KMS-11 (cell line): ENCODE measurements around the gene PTPMT1.
A peak's percentile ranks its signal among the peaks of the same experiment; 100 is the strongest.

Source experiments
- H2AFZ ChIP-seq: fragments of 200-600 bp; sonication (generic); 2 replicates; pipeline ENCODE4 v1.6.1; 2016; ENCODE audit warnings: antibody characterized with exemption, mixed run types, low read depth
- H3K27ac ChIP-seq: fragments of 200-600 bp; sonication (generic); 2 replicates; pipeline ENCODE4 v1.6.1; 2016; ENCODE audit warnings: mild to moderate bottlenecking, mixed run types
- H3K27me3 ChIP-seq: fragments of 200-600 bp; sonication (generic); 2 replicates; pipeline ENCODE4 v1.6.1; 2017; ENCODE audit warnings: mild to moderate bottlenecking, low read depth, mixed run types, moderate library complexity; ENCODE audit not compliant: insufficient read depth
- H3K36me3 ChIP-seq: fragments of 200-600 bp; sonication (generic); 2 replicates; pipeline ENCODE4 v1.6.1; 2017; ENCODE audit warnings: mild to moderate bottlenecking, mixed run types; ENCODE audit not compliant: insufficient read depth
- H3K4me1 ChIP-seq: fragments of 200-600 bp; sonication (generic); 2 replicates; pipeline ENCODE4 v1.6.1; 2016; ENCODE audit warnings: mild to moderate bottlenecking, low read depth, mixed run types; ENCODE audit not compliant: poor library complexity, severe bottlenecking
- H3K4me2 ChIP-seq: fragments of 200-600 bp; sonication (generic); 2 replicates; pipeline ENCODE4 v1.7.0; 2016; ENCODE audit warnings: mild to moderate bottlenecking, mixed run types
- H3K4me3 ChIP-seq: fragments of 200-600 bp; sonication (generic); IDR thresholded peaks from 2 replicates; pipeline ENCODE4 v1.6.1; 2017; ENCODE audit warnings: low read depth, low read length, mixed read lengths; ENCODE audit not compliant: insufficient read depth
- H3K79me2 ChIP-seq: fragments of 200-600 bp; sonication (generic); 2 replicates; pipeline ENCODE4 v1.6.1; 2016; ENCODE audit warnings: low read depth, mixed run types; ENCODE audit not compliant: insufficient read depth
- H3K9ac ChIP-seq: fragments of 200-600 bp; sonication (generic); 2 replicates; pipeline ENCODE4 v1.6.1; 2016; ENCODE audit warnings: mild to moderate bottlenecking, mixed run types
- H4K20me1 ChIP-seq: fragments of 200-600 bp; sonication (generic); 2 replicates; pipeline ENCODE4 v1.6.1; 2016; ENCODE audit warnings: mild to moderate bottlenecking, mixed run types; ENCODE audit not compliant: insufficient read depth
- TF ChIP-seq, protein P1 (sequence below): fragments of 200-600 bp; sonication (generic); conservative IDR thresholded peaks from 2 replicates; pipeline ENCODE4 v1.6.1; 2017; ENCODE audit warnings: low read depth, mild to moderate bottlenecking, antibody characterized with exemption, low read length, moderate library complexity, mixed read lengths

The PTPMT1 gene

GRCh38 chr11:47565340-47566148 lies at the start of gene PTPMT1:
TSS of gene PTPMT1 (plus strand) at chr11:47565599. CDS start at chr11:47565623, 24 bp downstream.
- Histone ChIP-seq H3K36me3 (no peaks in the 10 kb centered on the region), H3K27ac (peak within 1 kb of the TSS; percentile 54), H3K4me2 (peak within 1 kb of the TSS; percentile 78), H3K4me3 (peak within 1 kb of the TSS; percentile 61), H3K4me1 (peaks cover 16% of the 10 kb centered on the region), H2AFZ (peak within 1 kb of the TSS; percentile 97), H4K20me1 (no peaks in the 10 kb centered on the region), H3K27me3 (no peaks in the 10 kb centered on the region), H3K79me2 (peaks cover 31% of the 10 kb centered on the region; the same call in 1 of the 2 replicates), H3K9ac (peak within 1 kb of the TSS; percentile 93)
- TF ChIP-seq, protein P1, sequence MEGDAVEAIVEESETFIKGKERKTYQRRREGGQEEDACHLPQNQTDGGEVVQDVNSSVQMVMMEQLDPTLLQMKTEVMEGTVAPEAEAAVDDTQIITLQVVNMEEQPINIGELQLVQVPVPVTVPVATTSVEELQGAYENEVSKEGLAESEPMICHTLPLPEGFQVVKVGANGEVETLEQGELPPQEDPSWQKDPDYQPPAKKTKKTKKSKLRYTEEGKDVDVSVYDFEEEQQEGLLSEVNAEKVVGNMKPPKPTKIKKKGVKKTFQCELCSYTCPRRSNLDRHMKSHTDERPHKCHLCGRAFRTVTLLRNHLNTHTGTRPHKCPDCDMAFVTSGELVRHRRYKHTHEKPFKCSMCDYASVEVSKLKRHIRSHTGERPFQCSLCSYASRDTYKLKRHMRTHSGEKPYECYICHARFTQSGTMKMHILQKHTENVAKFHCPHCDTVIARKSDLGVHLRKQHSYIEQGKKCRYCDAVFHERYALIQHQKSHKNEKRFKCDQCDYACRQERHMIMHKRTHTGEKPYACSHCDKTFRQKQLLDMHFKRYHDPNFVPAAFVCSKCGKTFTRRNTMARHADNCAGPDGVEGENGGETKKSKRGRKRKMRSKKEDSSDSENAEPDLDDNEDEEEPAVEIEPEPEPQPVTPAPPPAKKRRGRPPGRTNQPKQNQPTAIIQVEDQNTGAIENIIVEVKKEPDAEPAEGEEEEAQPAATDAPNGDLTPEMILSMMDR = no peak

- Histone ChIP-seq H3K27ac (peak overlapping the region; percentile 11; the same call in 1 of the 2 replicates), H3K79me2 (peaks cover 94% of the 10 kb centered on the region), H3K9ac (no peak overlapping the region), H2AFZ (no peak overlapping the region), H4K20me1 (peaks cover 57% of the 10 kb centered on the region), H3K36me3 (no peaks in the 10 kb centered on the region), H3K4me2 (peak overlapping the region; percentile 29; the same call in 1 of the 2 replicates), H3K4me1 (peaks cover 71% of the 10 kb centered on the region), H3K4me3 (no peak overlapping the region), H3K27me3 (no peaks in the 10 kb centered on the region)
- TF ChIP-seq, protein P1 = no peak
Measured at GRCh38 chr11:47516155-47516554, 49.2 kb upstream of the PTPMT1 start.

DNA sequence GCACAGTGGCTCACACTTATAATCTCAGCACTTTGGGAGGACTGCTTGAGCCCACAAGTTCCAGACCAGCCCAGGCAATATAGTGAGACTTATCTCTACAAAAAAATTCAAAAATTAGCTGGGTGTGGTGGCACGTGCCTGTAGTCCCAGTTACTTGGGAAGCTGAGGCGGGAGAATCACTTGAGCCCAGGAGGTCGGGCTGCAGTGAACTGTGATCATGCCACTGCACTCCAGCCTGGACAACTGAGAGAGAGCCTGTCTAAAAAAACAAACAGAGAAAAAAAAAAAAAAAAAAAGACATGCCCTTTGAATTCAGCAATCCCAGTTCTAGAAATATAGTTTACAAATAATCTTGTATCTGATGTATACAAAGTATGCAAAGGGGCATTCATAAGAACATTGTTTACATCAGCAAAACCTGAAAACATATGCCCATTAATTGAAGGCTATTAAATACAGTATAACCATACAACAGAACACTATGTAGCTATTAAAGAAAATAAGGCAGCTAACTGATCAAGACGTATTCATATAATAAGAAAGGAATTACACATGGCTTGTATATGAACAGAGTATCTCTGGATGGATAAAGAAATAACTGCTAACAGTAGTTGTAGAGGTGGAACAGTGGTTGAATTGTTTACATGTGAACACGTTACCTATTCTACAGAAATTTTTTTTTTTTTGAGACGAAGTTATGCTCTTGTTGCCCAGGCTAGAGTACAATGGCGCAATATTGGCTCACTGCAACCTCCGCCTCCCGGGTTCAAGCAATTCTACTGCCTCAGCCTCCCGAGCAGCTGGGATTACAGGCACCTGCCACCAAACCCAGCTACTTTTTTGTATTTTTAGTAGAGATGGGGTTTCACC lies 48.2 kb upstream of the PTPMT1 start:
- Histone ChIP-seq H4K20me1 (peaks cover 57% of the 10 kb centered on the region), H3K79me2 (peaks cover 96% of the 10 kb centered on the region), H3K4me1 (peaks cover 82% of the 10 kb centered on the region), H3K4me2 (peak overlapping the region; percentile 29), H3K27me3 (no peaks in the 10 kb centered on the region), H2AFZ (no peak overlapping the region), H3K9ac (no peak overlapping the region), H3K27ac (no peak overlapping the region), H3K36me3 (no peaks in the 10 kb centered on the region), H3K4me3 (no peak overlapping the region)
- TF ChIP-seq, protein P1 = no peak

DNA sequence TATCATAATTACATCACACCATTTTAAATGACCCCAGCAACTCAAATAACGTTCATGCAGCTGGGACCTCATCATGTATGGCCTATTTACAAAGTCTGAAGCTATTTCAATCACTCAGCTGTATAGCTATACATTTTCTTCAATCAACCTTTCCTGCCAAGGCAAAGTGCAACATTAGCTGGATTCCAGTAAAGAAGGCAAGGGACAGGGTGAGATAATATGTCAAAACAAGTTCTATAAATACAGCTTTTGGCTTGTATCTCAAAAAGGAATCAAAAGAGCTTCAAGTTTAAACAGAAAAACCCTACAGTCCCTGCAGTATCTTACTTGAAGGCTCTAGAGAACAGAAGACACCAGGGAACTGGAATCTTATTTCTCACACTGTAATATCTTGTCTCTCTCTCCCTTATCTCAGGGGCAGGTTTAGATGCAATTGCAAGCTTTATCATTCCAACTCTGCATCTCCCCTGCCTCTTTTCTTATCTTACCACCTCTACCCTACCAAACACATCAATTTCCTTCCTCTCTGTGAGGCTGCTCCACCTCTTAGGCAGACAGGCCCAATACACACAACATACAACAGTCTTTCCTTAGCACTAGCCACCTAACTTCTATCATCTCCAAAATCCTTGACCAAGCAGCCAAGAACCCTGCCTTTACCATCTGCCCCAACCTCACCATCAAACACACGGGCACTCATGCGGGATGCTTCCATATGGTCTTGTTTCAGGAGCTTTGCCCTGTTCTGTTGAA lies 47.0 kb upstream of the PTPMT1 start:
- Histone ChIP-seq H3K4me3 (no peak overlapping the region), H3K27me3 (no peaks in the 10 kb centered on the region), H3K79me2 (peaks cover 97% of the 10 kb centered on the region), H3K9ac (no peak overlapping the region), H3K4me1 (peaks cover 94% of the 10 kb centered on the region), H3K27ac (no peak overlapping the region; the same call in 1 of the 2 replicates), H3K4me2 (no peak overlapping the region; the same call in 1 of the 2 replicates), H3K36me3 (no peaks in the 10 kb centered on the region), H4K20me1 (peaks cover 59% of the 10 kb centered on the region), H2AFZ (no peak overlapping the region)
- TF ChIP-seq, protein P1 = no peak
